Right atrium auricular region (tissue), 2 donors: ENCODE results near the gene KRT37. TPM values are rescaled to one million over a fixed set of nuclear protein-coding genes. Genes with fewer than 3 reads are reported as not detected.

Experiments
- DNase-seq: peaks from one replicate; pipeline ENCODE4 v3.0.0-alpha.2; 2019; ENCODE audit warnings: low spot score
- H3K27ac ChIP-seq, 2 donors: fragments of 200-600 bp; sonication (generic); 1 replicate in 1 of 2; 2 replicates in 1 of 2; pipeline ENCODE4 v1.5.1; 2016 to 2019
- H3K27me3 ChIP-seq, 2 donors: fragments of 200-600 bp; sonication (generic); one replicate each; pipeline versions ENCODE4 v1.5.1 to v1.6.0; 2017 to 2019
- H3K36me3 ChIP-seq: fragments of 200-600 bp; sonication (generic); one replicate; pipeline ENCODE4 v1.5.1; 2016
- H3K4me1 ChIP-seq, 2 donors: fragments of 200-600 bp; sonication (generic); one replicate each; pipeline versions ENCODE4 v1.5.1 to v1.6.0; 2017 to 2019
- H3K4me3 ChIP-seq, 2 donors: fragments of 200-600 bp; sonication (generic); 1 replicate in 1 of 2; 2 replicates in 1 of 2; pipeline ENCODE4 v1.5.1; 2017 to 2019; ENCODE audit warnings: mild to moderate bottlenecking in 1 of 2, moderate library complexity in 1 of 2
- H3K9me3 ChIP-seq, 2 donors: fragments of 200-600 bp; sonication (generic); one replicate each; pipeline ENCODE4 v1.5.1; 2019
- total RNA-seq, 2 donors: library from RNA; depleted of rRNA; stranded (reverse); fragments of >200 nt; gene quantifications; one replicate each; pipeline ENCODE4 v1.1.0, GENCODE V29; 2016
- TF ChIP-seq, protein P1 (sequence below), 2 donors: fragments of 200-600 bp; sonication (generic); IDR thresholded peaks; one replicate each; pipeline ENCODE4 v1.5.1; 2019; ENCODE audit warnings: antibody characterized with exemption in 2 of 2

KRT37 gene
- total RNA-seq, 2 donors from 2014 or later: not detected

DNA sequence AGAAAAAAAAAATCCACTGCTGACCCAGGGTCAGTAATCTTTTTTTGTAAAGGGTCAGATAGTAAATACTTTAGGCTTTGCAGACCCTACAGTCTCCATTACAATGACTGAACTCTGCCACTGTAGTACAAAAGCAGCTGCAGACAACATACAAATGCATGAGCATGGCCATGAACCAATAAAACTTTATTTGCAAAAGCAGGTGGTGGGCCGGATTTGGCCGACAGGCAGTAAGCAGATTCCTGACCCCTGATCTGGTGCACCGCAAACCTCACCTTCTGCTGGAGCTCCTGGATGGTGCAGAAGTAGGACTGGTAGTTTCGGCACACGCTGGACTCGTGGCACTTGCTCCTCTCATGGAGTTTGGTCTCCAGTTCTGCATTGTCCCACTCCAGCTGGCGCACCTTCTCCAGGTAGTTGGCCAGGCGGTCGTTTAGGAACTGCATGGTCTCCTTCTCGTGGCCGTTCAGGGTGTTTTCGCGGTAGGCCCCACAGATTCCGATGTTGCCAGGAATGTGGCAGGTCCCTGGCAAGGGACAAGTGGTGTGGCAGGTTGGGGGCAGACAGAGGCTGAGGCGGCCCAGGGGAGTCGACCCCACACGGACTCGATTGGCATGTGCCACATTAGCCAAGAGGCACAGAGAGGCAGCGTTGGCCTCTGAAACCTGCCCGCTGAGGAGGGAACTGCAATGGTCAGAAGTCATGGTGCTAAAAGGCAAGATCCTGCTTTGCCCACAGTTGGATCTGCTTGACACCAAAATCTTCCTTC, 13.1 kb downstream of the KRT37 start:
- H3K27me3 ChIP-seq: no peaks in the 10 kb centered on the region
- H3K4me3 ChIP-seq: no peak overlapping the region
- no peak overlapping the region for H3K27ac ChIP-seq
- TF ChIP-seq, protein P1, sequence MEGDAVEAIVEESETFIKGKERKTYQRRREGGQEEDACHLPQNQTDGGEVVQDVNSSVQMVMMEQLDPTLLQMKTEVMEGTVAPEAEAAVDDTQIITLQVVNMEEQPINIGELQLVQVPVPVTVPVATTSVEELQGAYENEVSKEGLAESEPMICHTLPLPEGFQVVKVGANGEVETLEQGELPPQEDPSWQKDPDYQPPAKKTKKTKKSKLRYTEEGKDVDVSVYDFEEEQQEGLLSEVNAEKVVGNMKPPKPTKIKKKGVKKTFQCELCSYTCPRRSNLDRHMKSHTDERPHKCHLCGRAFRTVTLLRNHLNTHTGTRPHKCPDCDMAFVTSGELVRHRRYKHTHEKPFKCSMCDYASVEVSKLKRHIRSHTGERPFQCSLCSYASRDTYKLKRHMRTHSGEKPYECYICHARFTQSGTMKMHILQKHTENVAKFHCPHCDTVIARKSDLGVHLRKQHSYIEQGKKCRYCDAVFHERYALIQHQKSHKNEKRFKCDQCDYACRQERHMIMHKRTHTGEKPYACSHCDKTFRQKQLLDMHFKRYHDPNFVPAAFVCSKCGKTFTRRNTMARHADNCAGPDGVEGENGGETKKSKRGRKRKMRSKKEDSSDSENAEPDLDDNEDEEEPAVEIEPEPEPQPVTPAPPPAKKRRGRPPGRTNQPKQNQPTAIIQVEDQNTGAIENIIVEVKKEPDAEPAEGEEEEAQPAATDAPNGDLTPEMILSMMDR (IDR thresholded peaks at IDR 0.05): no peak
- H3K9me3 ChIP-seq: no peaks in the 10 kb centered on the region
- no peak for DNase-seq
- H3K36me3 ChIP-seq: no peaks in the 10 kb centered on the region
- H3K4me1 ChIP-seq: peaks cover 0 to 3% of the 10 kb centered on the region in 2 donors

DNA sequence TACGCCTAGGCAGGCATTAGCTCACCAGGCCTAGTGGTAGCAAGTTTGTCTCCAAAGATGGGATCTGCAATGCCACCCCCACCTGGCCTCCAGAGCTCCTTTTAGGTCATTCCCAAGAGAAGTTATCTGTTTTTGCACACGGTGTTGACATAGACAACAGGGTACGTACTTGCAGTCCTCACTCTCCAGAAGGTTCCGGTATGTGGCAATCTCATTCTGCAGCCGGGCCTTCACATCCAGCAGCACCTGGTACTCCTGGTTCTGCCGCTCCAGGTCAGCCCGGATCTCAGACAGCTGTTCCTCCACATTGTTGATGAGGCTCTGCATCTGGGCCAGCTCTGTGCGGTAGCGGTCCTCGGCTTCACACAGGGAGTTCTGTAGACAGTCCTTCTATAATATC, 17.2 kb downstream of the KRT37 start:
- no peaks in the 10 kb centered on the region for H3K4me1 ChIP-seq
- no peak for DNase-seq
- H3K36me3 ChIP-seq: no peaks in the 10 kb centered on the region
- TF ChIP-seq, protein P1 (IDR thresholded peaks at IDR 0.05): no peak
- no peaks in the 10 kb centered on the region for H3K27me3 ChIP-seq
- H3K4me3 ChIP-seq: no peak overlapping the region
- no peak overlapping the region for H3K27ac ChIP-seq
- H3K9me3 ChIP-seq: no peaks in the 10 kb centered on the region

DNA sequence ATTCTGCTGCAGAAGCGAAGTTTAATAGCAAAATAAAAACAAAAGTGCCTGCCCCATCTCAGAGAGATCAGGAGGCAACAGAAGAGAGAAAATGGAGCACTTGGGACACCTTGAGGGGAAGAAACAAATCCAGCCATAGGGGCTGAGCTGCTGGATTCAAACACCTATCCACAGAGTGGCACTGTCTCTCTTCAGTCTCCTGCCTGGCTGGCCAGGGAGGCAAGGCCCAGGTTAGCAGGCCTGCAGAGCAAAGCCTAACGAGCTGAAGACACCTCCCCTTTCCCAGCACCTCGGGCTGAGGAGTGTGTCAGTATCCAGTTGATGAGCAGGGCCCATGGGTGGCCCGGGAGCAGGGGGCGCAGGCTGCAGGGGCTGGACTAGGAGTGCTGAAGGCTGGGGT, 18.2 kb downstream of the KRT37 start:
- Histone ChIP-seq H3K27ac (no peak overlapping the region), H3K36me3 (no peaks in the 10 kb centered on the region), H3K4me1 (no peaks in the 10 kb centered on the region), H3K4me3 (no peak overlapping the region), H3K9me3 (no peaks in the 10 kb centered on the region), H3K27me3 (no peaks in the 10 kb centered on the region)
- TF ChIP-seq, protein P1 (IDR thresholded peaks at IDR 0.05): no peak
- no peak for DNase-seq

DNA sequence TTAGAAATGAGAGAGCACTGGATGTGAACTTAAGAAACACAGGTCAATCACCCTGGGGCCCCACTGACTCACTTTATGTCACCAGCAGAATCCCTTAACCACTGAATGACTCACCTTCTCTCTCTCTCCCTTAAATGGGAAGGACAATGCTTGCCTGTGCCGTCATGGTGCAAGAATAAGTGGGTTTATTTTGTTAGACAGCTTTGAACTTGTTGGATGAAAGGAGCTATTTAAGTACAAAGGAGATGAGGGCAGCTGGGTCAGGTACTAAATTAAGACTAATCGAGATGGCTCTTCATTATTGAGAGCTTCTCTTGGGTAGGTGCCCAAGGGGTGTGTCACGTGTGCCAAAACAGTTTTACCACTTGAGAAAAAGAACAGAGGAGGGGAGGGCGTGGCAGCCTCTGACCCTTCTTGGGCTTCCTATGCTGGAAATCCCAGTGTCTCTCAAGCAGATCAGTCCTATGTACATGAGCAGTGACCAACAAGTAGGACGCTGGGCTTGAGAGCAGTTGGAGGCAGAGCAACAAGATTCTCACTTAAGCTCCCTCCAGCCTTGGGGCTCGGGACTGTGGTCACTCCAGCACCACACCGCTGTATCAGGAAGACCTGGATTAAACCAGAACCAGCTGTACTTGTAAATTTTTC, 20.2 kb downstream of the KRT37 start:
- H3K36me3 ChIP-seq: no peaks in the 10 kb centered on the region
- H3K27ac ChIP-seq: no peak overlapping the region
- H3K9me3 ChIP-seq: no peaks in the 10 kb centered on the region
- H3K27me3 ChIP-seq: no peaks in the 10 kb centered on the region
- H3K4me1 ChIP-seq: no peaks in the 10 kb centered on the region
- TF ChIP-seq, protein P1 (IDR thresholded peaks at IDR 0.05): no peak
- DNase-seq: no peak
- no peak overlapping the region for H3K4me3 ChIP-seq

DNA sequence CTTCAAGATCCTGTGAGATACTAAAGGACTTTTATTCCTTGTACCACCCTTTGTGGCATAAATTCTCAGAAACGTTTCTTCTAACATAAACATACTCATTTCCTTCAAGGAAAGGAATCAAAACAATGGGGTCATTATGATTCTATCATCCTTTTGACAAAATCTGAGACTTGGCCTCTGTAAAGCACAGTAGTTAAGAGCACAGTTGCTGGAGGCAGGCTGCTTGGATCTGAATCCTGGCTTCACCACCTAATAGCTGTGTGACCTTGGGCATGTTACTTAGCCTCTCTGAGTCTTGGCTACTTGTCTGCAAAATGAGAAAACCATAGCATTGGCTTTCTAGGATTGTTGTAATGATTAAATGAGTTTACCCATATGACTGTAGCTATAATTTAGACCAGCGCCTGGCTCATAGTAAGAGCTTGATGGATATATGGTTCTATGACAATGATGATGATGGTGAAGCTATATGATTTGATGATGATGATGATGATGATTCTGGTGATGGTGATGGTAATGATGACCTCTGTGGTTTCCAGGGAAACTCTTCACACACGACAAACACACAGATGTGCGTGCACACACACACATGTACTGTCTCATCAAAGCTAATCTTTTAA, 20.9 kb downstream of the KRT37 start:
- Histone ChIP-seq H3K36me3 (no peaks in the 10 kb centered on the region), H3K27ac (no peak overlapping the region)
- no peak for DNase-seq

More for the DNA sequence above, 20.9 kb downstream of the KRT37 start:
- Histone ChIP-seq H3K9me3 (no peaks in the 10 kb centered on the region), H3K27me3 (no peaks in the 10 kb centered on the region), H3K4me3 (no peak overlapping the region), H3K4me1 (no peaks in the 10 kb centered on the region)
- TF ChIP-seq, protein P1 (IDR thresholded peaks at IDR 0.05): no peak
